Uterus (tissue), 4 donors: ENCODE measurements around the gene LDHD. TPM values are rescaled to one million over a fixed set of nuclear protein-coding genes. Genes with fewer than 3 reads are reported as not detected.

Source experiments
- DNase-seq, 2 donors: peaks; one replicate each; pipeline ENCODE4 v3.0.0-alpha.2; 2019 to 2020
- H3K27ac ChIP-seq, 2 donors: fragments of 200-600 bp; sonication (generic); 1 replicate in 1 of 2; 2 replicates in 1 of 2; pipeline ENCODE4 v1.5.1; 2016 to 2018
- H3K27me3 ChIP-seq, 2 donors: fragments of 200-600 bp; sonication (generic); one replicate each; pipeline ENCODE4 v1.5.1; 2018 to 2019; ENCODE audit warnings: control low read depth in 1 of 2
- H3K36me3 ChIP-seq, 2 donors: fragments of 200-600 bp; sonication (generic); one replicate each; pipeline ENCODE4 v1.5.1; 2019; ENCODE audit warnings: control low read depth in 1 of 2
- H3K4me1 ChIP-seq, 2 donors: fragments of 200-600 bp; sonication (generic); one replicate each; pipeline ENCODE4 v1.5.1; 2018 to 2019; ENCODE audit warnings: control low read depth in 1 of 2
- H3K4me3 ChIP-seq, 2 donors: fragments of 200-600 bp; sonication (generic); 1 replicate in 1 of 2; 2 replicates in 1 of 2; pipeline ENCODE4 v1.5.1; 2018 to 2019; ENCODE audit warnings: mild to moderate bottlenecking in 1 of 2
- H3K9me3 ChIP-seq, 2 donors: fragments of 200-600 bp; sonication (generic); one replicate each; pipeline ENCODE4 v1.5.1; 2019; ENCODE audit warnings: control low read depth in 1 of 2
- POLR2A ChIP-seq, 2 donors: fragments of 450-650 bp; IDR thresholded peaks; one replicate each; pipeline ENCODE4 v1.6.1; 2016; ENCODE audit warnings: antibody characterized with exemption in 2 of 2, mild to moderate bottlenecking in 1 of 2, moderate library complexity in 1 of 2
- intact Hi-C: fragments of 100-400 bp; cut with DNase I; formaldehyde crosslinking; loops from one replicate; pipeline ENCODE4 v1.15.1; 2023; ENCODE audit warnings: low total_unique reads
- total RNA-seq, 4 donors: library from RNA; depleted of rRNA in 3 of 4; stranded (reverse); fragments of >200 nt in 3 of 4; gene quantifications; one replicate each; pipeline versions ENCODE4 v1.1.0 to v1.2.4, GENCODE V29; 2014 to 2023
- TF ChIP-seq, protein P1 (sequence below), 4 experiments: fragments of 200-600 bp in 2 of 4; fragments of 450-650 bp in 2 of 4; sonication (generic) in 2 of 4; IDR thresholded peaks; one replicate each; pipeline ENCODE4 v1.5.1; 2016 to 2019; ENCODE audit warnings: antibody characterized with exemption in 4 of 4, mild to moderate bottlenecking in 2 of 4, moderate library complexity in 1 of 4
- donor health status: DM: yes; HTN: yes; CAD: no.

LDHD gene
- total RNA-seq, 4 donors from 2014 or later, result 1.3 to 5.7 (median 3.3) TPM

DNA sequence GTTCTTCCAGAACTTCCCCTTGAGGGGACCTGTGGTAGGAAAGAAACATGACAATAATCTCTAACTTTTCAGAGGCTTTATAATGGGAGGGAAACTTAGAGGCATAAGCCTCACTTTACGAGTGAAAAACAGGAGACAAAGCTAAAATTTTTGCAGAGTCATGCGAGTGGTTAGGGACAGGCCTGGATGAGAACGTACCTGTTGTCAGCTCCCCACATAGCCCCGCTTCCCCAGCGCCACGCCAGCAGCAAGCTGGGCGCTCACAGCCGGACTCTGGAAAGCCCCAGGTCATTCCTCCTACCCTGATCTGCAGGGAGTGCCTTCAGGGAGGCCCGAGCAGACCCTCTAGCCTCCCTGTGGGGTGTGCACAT is 53.6 kb downstream of the LDHD start:
- Histone ChIP-seq H3K27me3 (no peaks in the 10 kb centered on the region), H3K27ac (peak overlapping the region in 1 of 2 donors; percentile 70)
- DNase-seq, result no peak

DNA sequence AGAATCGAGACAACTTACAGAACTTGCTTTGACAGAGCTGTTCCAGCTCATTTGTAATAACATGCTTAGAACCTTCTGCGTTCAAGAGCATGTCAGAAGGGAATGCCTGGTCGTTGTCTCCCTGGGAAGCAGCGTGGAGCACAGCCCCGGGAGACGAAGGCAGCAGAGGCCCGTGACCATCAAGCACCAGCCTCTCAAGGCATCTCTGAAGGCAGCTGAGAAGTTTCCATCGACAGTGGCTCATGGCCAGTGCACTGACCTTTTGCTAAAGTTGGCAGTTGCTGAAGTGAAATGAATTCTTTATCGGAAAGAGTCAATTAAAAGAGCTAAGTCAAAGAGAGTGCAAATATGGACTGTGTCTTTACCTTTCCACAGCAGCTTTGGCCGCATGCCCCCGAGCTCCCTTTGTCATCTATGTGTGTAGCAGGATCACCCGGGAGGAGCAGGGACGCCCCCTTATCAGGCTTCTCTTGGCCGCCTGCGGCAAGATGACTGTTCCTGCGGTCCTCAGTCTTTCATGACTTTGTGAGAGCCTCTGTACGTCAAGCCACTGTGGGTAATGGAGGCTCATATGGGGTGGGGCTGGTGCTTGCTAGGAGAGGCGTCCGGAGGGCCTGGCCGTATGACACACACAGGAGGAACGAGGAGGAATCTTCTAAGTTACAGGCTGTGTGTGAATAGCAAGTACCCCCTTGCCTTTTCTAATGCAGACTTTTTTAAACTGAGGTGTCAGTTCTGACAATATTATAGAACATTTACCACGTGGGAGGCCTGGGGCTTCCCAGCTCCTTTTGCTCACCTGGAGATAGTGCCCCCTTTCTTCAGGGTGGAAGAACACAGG is 54.2 kb downstream of the LDHD start:
- H3K4me3 ChIP-seq, result no peak overlapping the region
- TF ChIP-seq, protein P1, sequence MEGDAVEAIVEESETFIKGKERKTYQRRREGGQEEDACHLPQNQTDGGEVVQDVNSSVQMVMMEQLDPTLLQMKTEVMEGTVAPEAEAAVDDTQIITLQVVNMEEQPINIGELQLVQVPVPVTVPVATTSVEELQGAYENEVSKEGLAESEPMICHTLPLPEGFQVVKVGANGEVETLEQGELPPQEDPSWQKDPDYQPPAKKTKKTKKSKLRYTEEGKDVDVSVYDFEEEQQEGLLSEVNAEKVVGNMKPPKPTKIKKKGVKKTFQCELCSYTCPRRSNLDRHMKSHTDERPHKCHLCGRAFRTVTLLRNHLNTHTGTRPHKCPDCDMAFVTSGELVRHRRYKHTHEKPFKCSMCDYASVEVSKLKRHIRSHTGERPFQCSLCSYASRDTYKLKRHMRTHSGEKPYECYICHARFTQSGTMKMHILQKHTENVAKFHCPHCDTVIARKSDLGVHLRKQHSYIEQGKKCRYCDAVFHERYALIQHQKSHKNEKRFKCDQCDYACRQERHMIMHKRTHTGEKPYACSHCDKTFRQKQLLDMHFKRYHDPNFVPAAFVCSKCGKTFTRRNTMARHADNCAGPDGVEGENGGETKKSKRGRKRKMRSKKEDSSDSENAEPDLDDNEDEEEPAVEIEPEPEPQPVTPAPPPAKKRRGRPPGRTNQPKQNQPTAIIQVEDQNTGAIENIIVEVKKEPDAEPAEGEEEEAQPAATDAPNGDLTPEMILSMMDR (IDR thresholded peaks at IDR 0.05), result no peak
- TF ChIP-seq POLR2A (IDR thresholded peaks at IDR 0.05), result no peak
- H3K36me3 ChIP-seq, result no peaks in the 10 kb centered on the region
- intact Hi-C loops, result no loop called here
- no peaks in the 10 kb centered on the region for H3K9me3 ChIP-seq
- no peaks in the 10 kb centered on the region for H3K4me1 ChIP-seq
- H3K27ac ChIP-seq, result peak overlapping the region; percentile 30 to 70
- no peaks in the 10 kb centered on the region for H3K27me3 ChIP-seq
- peak in 1 of 2 donors; percentile 55 for DNase-seq

More for the DNA sequence above, 53.6 kb downstream of the LDHD start:
- intact Hi-C loops, result no loop called here
- TF ChIP-seq POLR2A (IDR thresholded peaks at IDR 0.05), result no peak
- TF ChIP-seq, protein P1 (IDR thresholded peaks at IDR 0.05), result no peak
- Histone ChIP-seq H3K9me3 (no peaks in the 10 kb centered on the region), H3K4me1 (no peaks in the 10 kb centered on the region), H3K36me3 (no peaks in the 10 kb centered on the region), H3K4me3 (no peak overlapping the region)

Other genes with a start within 250 kb of the LDHD start
- 100 to 1,000 TPM in 1 of 4 donors, 10 to 100 TPM in 3; 37.1 to 103 (median 65.0) TPM for gene WDR59, start 131.7 kb downstream of the LDHD start, total RNA-seq
- gene ZNRF1, start 117.8 kb downstream of the LDHD start, total RNA-seq, result 10 to 100 TPM; 14.1 to 37.4 (median 19.4) TPM
- gene ZFP1, start 31.7 kb upstream of the LDHD start, total RNA-seq, result 10 to 100 TPM in 3 of 4 donors, 1 to 10 TPM in 1; 5.9 to 39.7 (median 16.2) TPM
- not detected for gene CTRB2, start 90.4 kb upstream of the LDHD start, total RNA-seq
- not detected for gene CTRB1, start 102.2 kb upstream of the LDHD start, total RNA-seq
- gene BCAR1, start 134.8 kb upstream of the LDHD start, total RNA-seq, result 100 to 1,000 TPM in 1 of 4 donors, 10 to 100 TPM in 3; 42.8 to 104 (median 47.2) TPM